ENCODE measurements around the gene MXRA5.
"Not testable (repeated sequence)": the region's sequence is repeated elsewhere in the genome, so short reads cannot be mapped to it uniquely, and the experiment has no call there.

The MXRA5 gene

GRCh38 chrX:3293251-3293650 lies 53.2 kb downstream of the MXRA5 start:
- Mint-ChIP-seq H3K9me3 (no peaks in the 10 kb centered on the region), H3K27ac (no peak overlapping the region), H3K4me3 (no peak overlapping the region), H3K4me1 (ENCODE audit: low read depth) (no peaks in the 10 kb centered on the region), H3K36me3 (ENCODE audit: low read depth) (no peaks in the 10 kb centered on the region), H3K27me3 (no peaks in the 10 kb centered on the region)

GRCh38 chrX:3290561-3290960 lies 55.9 kb downstream of the MXRA5 start:
- Mint-ChIP-seq H3K4me1 (ENCODE audit: low read depth) (no peaks in the 10 kb centered on the region), H3K27ac (no peak overlapping the region), H3K36me3 (ENCODE audit: low read depth) (no peaks in the 10 kb centered on the region), H3K9me3 (no peaks in the 10 kb centered on the region), H3K4me3 (no peak overlapping the region), H3K27me3 (no peaks in the 10 kb centered on the region)

- Mint-ChIP-seq H3K4me1 (ENCODE audit: low read depth) (no peaks in the 10 kb centered on the region), H3K27me3 (no peaks in the 10 kb centered on the region), H3K36me3 (ENCODE audit: low read depth) (no peaks in the 10 kb centered on the region), H3K4me3 (no peak overlapping the region), H3K9me3 (no peaks in the 10 kb centered on the region), H3K27ac (no peak overlapping the region)
Measured at GRCh38 chrX:3286196-3286945, 60.1 kb downstream of the MXRA5 start.

- H3K4me3 Mint-ChIP-seq: no peak overlapping the region
- no peaks in the 10 kb centered on the region for H3K36me3 Mint-ChIP-seq (ENCODE audit: low read depth)
- H3K4me1 Mint-ChIP-seq (ENCODE audit: low read depth): no peaks in the 10 kb centered on the region
- no peak overlapping the region for H3K27ac Mint-ChIP-seq
- peaks cover 4% of the 10 kb centered on the region for H3K27me3 Mint-ChIP-seq
- H3K9me3 Mint-ChIP-seq: peaks cover 6% of the 10 kb centered on the region
Measured at GRCh38 chrX:3280706-3281105, 65.7 kb downstream of the MXRA5 start.

GRCh38 chrX:3273668-3274067 lies 72.8 kb downstream of the MXRA5 start:
- H3K36me3 Mint-ChIP-seq (ENCODE audit: low read depth); H3K27ac Mint-ChIP-seq; H3K27me3 Mint-ChIP-seq; H3K4me1 Mint-ChIP-seq (ENCODE audit: low read depth); H3K9me3 Mint-ChIP-seq; H3K4me3 Mint-ChIP-seq: not testable (repeated sequence)

- H3K27me3 Mint-ChIP-seq: no peaks in the 10 kb centered on the region
Measured at GRCh38 chrX:3271834-3272186, 74.6 kb downstream of the MXRA5 start.

GRCh38 chrX:3271183-3271833 lies 75.1 kb downstream of the MXRA5 start:
- H3K4me1 Mint-ChIP-seq (ENCODE audit: low read depth): no peaks in the 10 kb centered on the region
- H3K27ac Mint-ChIP-seq: no peak overlapping the region
- H3K9me3 Mint-ChIP-seq: peaks cover 4% of the 10 kb centered on the region
- no peaks in the 10 kb centered on the region for H3K27me3 Mint-ChIP-seq
- H3K4me3 Mint-ChIP-seq: no peak overlapping the region
- H3K36me3 Mint-ChIP-seq (ENCODE audit: low read depth): no peaks in the 10 kb centered on the region

More at GRCh38 chrX:3271834-3272186, 74.6 kb downstream of the MXRA5 start:
- Mint-ChIP-seq H3K9me3 (peaks cover 4% of the 10 kb centered on the region), H3K36me3 (ENCODE audit: low read depth) (no peaks in the 10 kb centered on the region), H3K27ac (no peak overlapping the region), H3K4me1 (ENCODE audit: low read depth) (no peaks in the 10 kb centered on the region), H3K4me3 (no peak overlapping the region)

- Mint-ChIP-seq H3K36me3 (ENCODE audit: low read depth) (no peaks in the 10 kb centered on the region), H3K27me3 (no peaks in the 10 kb centered on the region), H3K4me3 (no peak overlapping the region), H3K4me1 (ENCODE audit: low read depth) (no peaks in the 10 kb centered on the region), H3K9me3 (peaks cover 4% of the 10 kb centered on the region), H3K27ac (no peak overlapping the region)
Measured at GRCh38 chrX:3268829-3269228, 77.6 kb downstream of the MXRA5 start.

GRCh38 chrX:3263681-3264126 lies 82.7 kb downstream of the MXRA5 start:
- Mint-ChIP-seq H3K36me3 (ENCODE audit: low read depth) (no peaks in the 10 kb centered on the region), H3K9me3 (no peaks in the 10 kb centered on the region), H3K4me3 (no peak overlapping the region), H3K4me1 (ENCODE audit: low read depth) (no peaks in the 10 kb centered on the region), H3K27me3 (no peaks in the 10 kb centered on the region), H3K27ac (no peak overlapping the region)

GRCh38 chrX:3262901-3263300 lies 83.6 kb downstream of the MXRA5 start:
- no peak overlapping the region for H3K4me3 Mint-ChIP-seq
- no peaks in the 10 kb centered on the region for H3K9me3 Mint-ChIP-seq
- H3K27me3 Mint-ChIP-seq: no peaks in the 10 kb centered on the region
- H3K36me3 Mint-ChIP-seq (ENCODE audit: low read depth): no peaks in the 10 kb centered on the region
- H3K4me1 Mint-ChIP-seq (ENCODE audit: low read depth): no peaks in the 10 kb centered on the region
- no peak overlapping the region for H3K27ac Mint-ChIP-seq
